Calu3 (cell line): ENCODE measurements around the gene ITCH. TPM values are rescaled to one million over a fixed set of nuclear protein-coding genes. Genes with fewer than 3 reads are reported as not detected.

ENCODE experiments used
- BruUV-seq: library from RNA; stranded (reverse); fragments of 400-500 nt; replicated peaks from 2 replicates; lab custom pipeline; 2021; lab: Mats Ljungman, UMichigan
- CTCF ChIA-PET: fragments of 300-600 bp; sonication (Branson Sonifier 250); formaldehyde crosslinking; loops from one replicate; lab custom pipeline; 2022; ENCODE audit warnings: antibody characterized with exemption; lab: Charles Lee
- DNase-seq: peaks from one replicate; pipeline ENCODE4 v3.0.0; 2022
- H3K27ac Mint-ChIP-seq: one replicate; pipeline ENCODE4 v1.8.0; 2022; ENCODE audit warnings: mixed read lengths; ENCODE audit not compliant: unreplicated experiment
- H3K27me3 Mint-ChIP-seq: one replicate; pipeline ENCODE4 v1.8.0; 2022; ENCODE audit warnings: mixed read lengths; ENCODE audit not compliant: unreplicated experiment
- H3K36me3 Mint-ChIP-seq: one replicate; pipeline ENCODE4 v1.8.0; 2022; ENCODE audit warnings: mild to moderate bottlenecking, moderate library complexity, mixed read lengths; ENCODE audit not compliant: insufficient read depth, unreplicated experiment
- H3K4me1 Mint-ChIP-seq: one replicate; pipeline ENCODE4 v1.8.0; 2022; ENCODE audit warnings: mild to moderate bottlenecking, low read depth, mixed read lengths; ENCODE audit not compliant: unreplicated experiment
- H3K4me3 Mint-ChIP-seq: one replicate; pipeline ENCODE4 v1.8.0; 2022; ENCODE audit warnings: mild to moderate bottlenecking, low read depth, moderate library complexity, mixed read lengths; ENCODE audit not compliant: unreplicated experiment
- H3K9me3 Mint-ChIP-seq: one replicate; pipeline ENCODE4 v1.8.0; 2022; ENCODE audit warnings: low read depth, mixed read lengths; ENCODE audit not compliant: unreplicated experiment
- CTCF ChIP-seq: fragments of 200-600 bp; IDR thresholded peaks from one replicate; pipeline ENCODE4 v1.8.0; 2022; ENCODE audit warnings: antibody characterized with exemption; ENCODE audit not compliant: unreplicated experiment
- intact Hi-C: fragments of 100-400 bp; cut with micrococcal nuclease; formaldehyde crosslinking; loops from one replicate; pipeline ENCODE4 v1.10.0; 2022; ENCODE audit not compliant: unreplicated experiment
- total RNA-seq: library from RNA; stranded (reverse); gene quantifications from 2 replicates; pipeline ENCODE4 v1.2.3, GENCODE V29; 2022

The ITCH gene
- total RNA-seq, 1 experiment from 2014 or later: 91.6 TPM

GRCh38 chr20:34506480-34506879 is 143.4 kb downstream of the ITCH start:
- Mint-ChIP-seq H3K9me3 (no peaks in the 10 kb centered on the region), H3K27me3 (no peaks in the 10 kb centered on the region), H3K27ac (no peak overlapping the region), H3K4me3 (no peak overlapping the region), H3K4me1 (no peaks in the 10 kb centered on the region), H3K36me3 (peaks cover 67% of the 10 kb centered on the region)
- no peak for DNase-seq
- no TSS peak for BruUV-seq
- CTCF ChIA-PET: no interaction called here
- intact Hi-C loops: no loop called here
- TF ChIP-seq CTCF: no peak

GRCh38 chr20:34507702-34508413 is 144.8 kb downstream of the ITCH start:
- Mint-ChIP-seq H3K4me1 (peaks cover 13% of the 10 kb centered on the region), H3K36me3 (peaks cover 67% of the 10 kb centered on the region), H3K27me3 (no peaks in the 10 kb centered on the region), H3K4me3 (no peak overlapping the region), H3K27ac (no peak overlapping the region), H3K9me3 (no peaks in the 10 kb centered on the region)
- DNase-seq: no peak
- TF ChIP-seq CTCF: no peak
- intact Hi-C loops: no loop called here
- CTCF ChIA-PET: no interaction called here
- TSS peak; percentile 30 for BruUV-seq

GRCh38 chr20:34510575-34510974 is 147.5 kb downstream of the ITCH start:
- peaks cover 72% of the 10 kb centered on the region for H3K36me3 Mint-ChIP-seq
- TF ChIP-seq CTCF: no peak
- no peak for DNase-seq
- H3K27me3 Mint-ChIP-seq: no peaks in the 10 kb centered on the region
- H3K9me3 Mint-ChIP-seq: no peaks in the 10 kb centered on the region
- H3K4me1 Mint-ChIP-seq: peaks cover 40% of the 10 kb centered on the region
- H3K27ac Mint-ChIP-seq: no peak overlapping the region
- intact Hi-C loops: no loop called here
- CTCF ChIA-PET: interaction anchor here (0.7 kb wide), 1 partner anchor 49 kb away, joined by 4 read pairs; no protein-coding TSS in a partner anchor
- no TSS peak for BruUV-seq
- no peak overlapping the region for H3K4me3 Mint-ChIP-seq

- peak overlapping the region; percentile 88 for H3K27ac Mint-ChIP-seq
- no peak for TF ChIP-seq CTCF
- intact Hi-C loops: no loop called here
- no peaks in the 10 kb centered on the region for H3K9me3 Mint-ChIP-seq
- no peaks in the 10 kb centered on the region for H3K27me3 Mint-ChIP-seq
- CTCF ChIA-PET: interaction anchor here (1.7 kb wide), 1 partner anchor 11 kb away, joined by 5 read pairs; no protein-coding TSS in a partner anchor
- no TSS peak for BruUV-seq
- peaks cover 77% of the 10 kb centered on the region for H3K36me3 Mint-ChIP-seq
- no peak overlapping the region for H3K4me3 Mint-ChIP-seq
- DNase-seq: no peak
- H3K4me1 Mint-ChIP-seq: peaks cover 43% of the 10 kb centered on the region
Measured at GRCh38 chr20:34511891-34512265, 148.8 kb downstream of the ITCH start.
